Measurements from ENCODE around the gene PIBF1.

DNA sequence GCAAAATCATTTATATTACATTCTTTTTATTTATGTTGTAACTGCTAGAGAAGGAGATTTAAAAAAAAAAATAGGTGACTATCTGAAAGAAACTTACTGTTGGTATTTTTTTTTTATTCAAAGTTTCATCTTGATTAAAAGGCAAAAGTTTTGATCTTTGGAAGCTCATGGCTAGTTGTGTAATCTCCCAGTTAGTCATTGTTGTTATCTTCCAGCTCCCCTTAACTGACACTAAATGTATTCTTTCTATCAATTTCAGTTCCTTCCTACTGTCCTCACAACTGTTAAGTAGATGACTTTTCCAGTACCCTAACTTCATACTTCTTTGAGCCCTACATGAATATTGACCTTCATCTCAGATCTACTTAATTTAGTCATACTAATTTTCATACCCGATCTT is 71.1 kb downstream of the PIBF1 start:
- no peak for TF ChIP-seq POLR2AphosphoS5 (IDR thresholded peaks at IDR 0.05)
- TF ChIP-seq, protein P1, sequence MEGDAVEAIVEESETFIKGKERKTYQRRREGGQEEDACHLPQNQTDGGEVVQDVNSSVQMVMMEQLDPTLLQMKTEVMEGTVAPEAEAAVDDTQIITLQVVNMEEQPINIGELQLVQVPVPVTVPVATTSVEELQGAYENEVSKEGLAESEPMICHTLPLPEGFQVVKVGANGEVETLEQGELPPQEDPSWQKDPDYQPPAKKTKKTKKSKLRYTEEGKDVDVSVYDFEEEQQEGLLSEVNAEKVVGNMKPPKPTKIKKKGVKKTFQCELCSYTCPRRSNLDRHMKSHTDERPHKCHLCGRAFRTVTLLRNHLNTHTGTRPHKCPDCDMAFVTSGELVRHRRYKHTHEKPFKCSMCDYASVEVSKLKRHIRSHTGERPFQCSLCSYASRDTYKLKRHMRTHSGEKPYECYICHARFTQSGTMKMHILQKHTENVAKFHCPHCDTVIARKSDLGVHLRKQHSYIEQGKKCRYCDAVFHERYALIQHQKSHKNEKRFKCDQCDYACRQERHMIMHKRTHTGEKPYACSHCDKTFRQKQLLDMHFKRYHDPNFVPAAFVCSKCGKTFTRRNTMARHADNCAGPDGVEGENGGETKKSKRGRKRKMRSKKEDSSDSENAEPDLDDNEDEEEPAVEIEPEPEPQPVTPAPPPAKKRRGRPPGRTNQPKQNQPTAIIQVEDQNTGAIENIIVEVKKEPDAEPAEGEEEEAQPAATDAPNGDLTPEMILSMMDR (IDR thresholded peaks at IDR 0.05) = no peak
- TF ChIP-seq POLR2A (IDR thresholded peaks at IDR 0.05) = no peak
- no peak for TF ChIP-seq EP300 (IDR thresholded peaks at IDR 0.05)

All from suprapubic skin (tissue), 4 donors.